ENCODE measurements around the gene TBC1D1. TPM values are rescaled to one million over a fixed set of nuclear protein-coding genes. Genes with fewer than 3 reads are reported as not detected.
A peak's percentile ranks its signal among the peaks of the same experiment; 100 is the strongest.

The TBC1D1 gene
- total RNA-seq, 2 donors from 2014 or later, result 58.0 to 68.7 TPM

DNA sequence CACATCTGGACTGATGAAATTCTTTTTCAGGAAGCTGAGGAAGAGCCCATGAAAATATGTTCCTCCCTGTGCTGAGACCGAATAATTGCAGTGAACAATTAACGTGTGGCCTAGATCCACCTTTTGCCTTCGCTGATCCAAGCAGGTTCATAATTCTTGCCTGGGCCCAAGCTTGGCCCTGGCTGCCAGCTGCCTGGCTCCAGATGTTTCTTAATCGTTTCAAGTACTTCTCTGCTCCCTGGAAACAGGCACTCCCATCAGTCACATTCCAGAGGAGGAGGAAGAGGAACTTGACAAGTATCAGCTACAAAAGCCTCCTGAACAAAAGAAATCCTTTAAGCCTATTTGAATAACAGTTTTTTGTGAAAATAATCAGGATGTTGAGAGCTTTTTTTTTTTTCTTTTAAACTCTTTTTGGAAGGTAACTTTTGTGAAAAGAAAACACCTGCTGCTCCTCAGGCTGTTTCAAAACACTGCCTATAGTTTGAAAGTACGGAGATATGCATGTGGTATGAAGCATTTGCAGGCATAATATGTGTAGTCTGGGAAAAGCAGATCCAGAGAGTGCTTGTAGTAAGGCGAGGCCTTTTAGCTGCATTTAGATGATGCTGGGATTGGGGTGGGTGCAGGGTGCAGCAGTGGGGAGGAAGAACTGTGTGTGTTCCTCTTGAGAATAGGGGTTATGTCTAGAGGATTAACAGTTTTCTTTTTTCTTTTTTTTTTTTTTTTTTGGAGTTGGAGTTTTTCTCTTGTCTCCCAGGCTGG is 223.7 kb downstream of the TBC1D1 start:
- Mint-ChIP-seq H3K36me3 (ENCODE audit: insufficient read depth in 2 of 2) (peaks cover 3 to 6% of the 10 kb centered on the region in 2 donors), H3K9me3 (no peaks in the 10 kb centered on the region), H3K27ac (no peak overlapping the region), H3K4me3 (no peak overlapping the region), H3K4me1 (ENCODE audit: low read depth) (peaks cover 5% of the 10 kb centered on the region), H3K27me3 (ENCODE audit: low read depth) (no peaks in the 10 kb centered on the region)
- ATAC-seq (replicated peaks in 1 of 2) (no peak), DNase-seq (no peak)

- no peak overlapping the region for H3K27ac Mint-ChIP-seq
- no peak for DNase-seq
- peaks cover 5% of the 10 kb centered on the region for H3K4me1 Mint-ChIP-seq (ENCODE audit: low read depth)
- ATAC-seq (replicated peaks in 1 of 2), result no peak
- peaks cover 2 to 6% of the 10 kb centered on the region in 2 donors for H3K36me3 Mint-ChIP-seq (ENCODE audit: insufficient read depth in 2 of 2)
- no peaks in the 10 kb centered on the region for H3K9me3 Mint-ChIP-seq
- no peaks in the 10 kb centered on the region for H3K27me3 Mint-ChIP-seq (ENCODE audit: low read depth)
- H3K4me3 Mint-ChIP-seq, result no peak overlapping the region
These were observed 224.7 kb downstream of the TBC1D1 start for GRCh38 chr4:38115601-38116000.

DNA sequence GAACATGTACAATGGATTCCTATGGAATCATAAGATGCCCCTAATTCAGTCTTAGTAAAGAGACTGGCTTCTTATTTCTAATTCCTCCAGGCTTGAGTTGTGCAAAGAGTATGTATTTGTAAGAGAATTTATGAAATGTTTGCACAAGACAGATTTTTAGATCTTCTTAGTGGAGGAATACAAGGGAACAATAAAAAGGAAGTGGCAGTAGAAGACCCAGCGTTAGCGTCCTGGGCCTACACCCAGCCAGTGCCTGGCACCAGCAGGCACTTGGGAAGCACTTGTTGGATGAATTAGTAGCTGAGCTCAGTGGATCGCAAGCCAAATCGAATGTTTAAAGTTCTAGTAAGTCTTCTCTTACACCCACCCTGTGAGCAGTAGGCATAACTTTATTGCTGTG is 226.7 kb downstream of the TBC1D1 start:
- ATAC-seq (replicated peaks in 1 of 2) (no peak), DNase-seq (no peak)
- Mint-ChIP-seq H3K9me3 (no peaks in the 10 kb centered on the region), H3K27ac (no peak overlapping the region), H3K4me1 (ENCODE audit: low read depth) (peaks cover 5% of the 10 kb centered on the region), H3K4me3 (no peak overlapping the region), H3K36me3 (ENCODE audit: insufficient read depth in 2 of 2) (peaks cover 4 to 7% of the 10 kb centered on the region in 2 donors), H3K27me3 (ENCODE audit: low read depth) (no peaks in the 10 kb centered on the region)

GRCh38 chr4:38119668-38120385 is 228.9 kb downstream of the TBC1D1 start:
- Mint-ChIP-seq H3K4me3 (no peak overlapping the region), H3K9me3 (no peaks in the 10 kb centered on the region), H3K36me3 (ENCODE audit: insufficient read depth in 2 of 2) (peaks cover 7% of the 10 kb centered on the region in 2 donors)

DNA sequence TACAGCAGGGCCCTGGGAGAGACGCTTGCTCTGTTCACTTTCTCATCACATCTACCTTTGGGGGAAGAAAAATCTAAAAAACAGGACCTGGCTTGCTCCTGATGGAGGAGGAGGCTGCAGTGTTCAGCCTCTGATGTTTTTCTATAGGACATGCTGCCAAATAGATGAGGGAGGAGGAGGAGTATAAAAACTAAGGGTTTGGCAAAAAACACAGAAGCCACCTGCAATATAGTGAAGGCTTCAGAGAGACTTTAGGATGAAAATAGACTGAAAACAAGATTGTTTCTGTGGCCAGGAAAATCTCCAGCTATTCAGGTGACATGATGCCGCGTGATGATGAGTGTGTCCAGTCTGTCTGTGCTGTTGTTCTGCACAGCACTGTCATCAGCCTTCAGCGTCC is 229.9 kb downstream of the TBC1D1 start:
- ATAC-seq (replicated peaks in 1 of 2) (no peak), DNase-seq (no peak)
- Mint-ChIP-seq H3K9me3 (no peaks in the 10 kb centered on the region), H3K27me3 (ENCODE audit: low read depth) (no peaks in the 10 kb centered on the region), H3K4me3 (no peak overlapping the region), H3K36me3 (ENCODE audit: insufficient read depth in 2 of 2) (peaks cover 9 to 10% of the 10 kb centered on the region in 2 donors), H3K27ac (no peak overlapping the region), H3K4me1 (ENCODE audit: low read depth) (peaks cover 22% of the 10 kb centered on the region)

More at GRCh38 chr4:38119668-38120385, 228.9 kb downstream of the TBC1D1 start:
- DNase-seq (no peak), ATAC-seq (replicated peaks in 1 of 2) (no peak)
- no peak overlapping the region for H3K27ac Mint-ChIP-seq
- H3K4me1 Mint-ChIP-seq (ENCODE audit: low read depth), result peaks cover 22% of the 10 kb centered on the region
- no peaks in the 10 kb centered on the region for H3K27me3 Mint-ChIP-seq (ENCODE audit: low read depth)

DNA sequence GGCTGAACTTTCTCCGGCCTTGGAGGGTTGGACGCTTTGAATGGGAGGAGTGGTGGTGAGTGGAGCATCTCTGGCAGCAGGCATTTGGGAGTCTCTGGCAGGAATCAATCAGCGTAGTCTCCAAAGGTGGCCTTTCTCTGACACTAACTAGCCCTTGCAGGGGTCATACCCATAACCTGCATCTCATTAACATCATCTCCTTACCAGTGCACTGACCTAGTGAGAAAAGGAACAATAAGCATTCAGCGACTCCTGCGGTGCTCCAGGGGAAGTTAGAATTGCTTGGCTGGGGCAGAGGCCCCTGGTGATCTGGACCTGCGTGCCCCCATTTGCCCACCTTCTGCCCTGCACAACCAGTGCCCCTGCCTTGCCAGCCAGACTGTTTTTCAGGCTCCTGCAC is 231.2 kb downstream of the TBC1D1 start:
- no peak for DNase-seq
- Mint-ChIP-seq H3K4me3 (no peak overlapping the region), H3K27ac (no peak overlapping the region), H3K36me3 (ENCODE audit: insufficient read depth in 2 of 2) (peaks cover 5 to 11% of the 10 kb centered on the region in 2 donors), H3K27me3 (ENCODE audit: low read depth) (no peaks in the 10 kb centered on the region), H3K4me1 (ENCODE audit: low read depth) (peaks cover 23% of the 10 kb centered on the region), H3K9me3 (no peaks in the 10 kb centered on the region)
- ATAC-seq (replicated peaks in 1 of 2), result no peak

- no peaks in the 10 kb centered on the region for H3K9me3 Mint-ChIP-seq
- H3K27ac Mint-ChIP-seq, result no peak overlapping the region
- peak overlapping the region in 1 of 2 donors; percentile 35 for H3K4me3 Mint-ChIP-seq
- H3K27me3 Mint-ChIP-seq (ENCODE audit: low read depth), result no peaks in the 10 kb centered on the region
- peaks cover 5 to 11% of the 10 kb centered on the region in 2 donors for H3K36me3 Mint-ChIP-seq (ENCODE audit: insufficient read depth in 2 of 2)
- peaks cover 34% of the 10 kb centered on the region for H3K4me1 Mint-ChIP-seq (ENCODE audit: low read depth)
- ATAC-seq (replicated peaks in 1 of 2) (no peak), DNase-seq (no peak)
These were observed 232.7 kb downstream of the TBC1D1 start for GRCh38 chr4:38123555-38123954.

GRCh38 chr4:38124961-38125360 is 234.1 kb downstream of the TBC1D1 start:
- no peak overlapping the region for H3K4me3 Mint-ChIP-seq
- no peaks in the 10 kb centered on the region for H3K9me3 Mint-ChIP-seq
- ATAC-seq (replicated peaks in 1 of 2) (no peak), DNase-seq (no peak)
- H3K27me3 Mint-ChIP-seq (ENCODE audit: low read depth), result no peaks in the 10 kb centered on the region
- peaks cover 5 to 11% of the 10 kb centered on the region in 2 donors for H3K36me3 Mint-ChIP-seq (ENCODE audit: insufficient read depth in 2 of 2)
- H3K4me1 Mint-ChIP-seq (ENCODE audit: low read depth), result peaks cover 48% of the 10 kb centered on the region
- H3K27ac Mint-ChIP-seq, result no peak overlapping the region

DNA sequence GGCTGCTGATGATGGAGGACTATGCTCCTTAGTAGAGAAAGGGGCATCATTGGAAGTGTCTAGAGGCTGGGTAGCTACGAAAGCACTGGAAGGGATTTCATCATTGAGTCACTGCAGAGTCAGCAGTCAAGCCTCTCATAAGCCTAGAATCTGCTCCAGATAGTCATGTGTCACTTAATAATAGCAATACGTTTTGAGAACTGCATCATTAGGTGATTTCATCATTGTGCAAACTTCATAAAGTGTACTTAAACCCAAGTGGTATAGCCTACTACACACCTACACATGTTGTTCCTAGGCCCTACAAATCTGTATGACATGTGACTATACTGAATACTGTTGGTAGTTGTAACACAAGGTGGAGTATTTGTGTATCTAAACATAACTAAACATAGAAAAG is 234.9 kb downstream of the TBC1D1 start:
- H3K27me3 Mint-ChIP-seq (ENCODE audit: low read depth), result no peaks in the 10 kb centered on the region
- DNase-seq (no peak), ATAC-seq (replicated peaks in 1 of 2) (no peak)
- H3K36me3 Mint-ChIP-seq (ENCODE audit: insufficient read depth in 2 of 2), result peaks cover 5 to 11% of the 10 kb centered on the region in 2 donors
- H3K4me3 Mint-ChIP-seq, result no peak overlapping the region
- no peak overlapping the region for H3K27ac Mint-ChIP-seq
- H3K9me3 Mint-ChIP-seq, result no peaks in the 10 kb centered on the region
- H3K4me1 Mint-ChIP-seq (ENCODE audit: low read depth), result peaks cover 57% of the 10 kb centered on the region

GRCh38 chr4:38128478-38129459 is 237.9 kb downstream of the TBC1D1 start:
- peaks cover 75% of the 10 kb centered on the region for H3K4me1 Mint-ChIP-seq (ENCODE audit: low read depth)
- H3K4me3 Mint-ChIP-seq, result peak overlapping the region; percentile 74 to 92
- peaks cover 11 to 12% of the 10 kb centered on the region in 2 donors for H3K36me3 Mint-ChIP-seq (ENCODE audit: insufficient read depth in 2 of 2)

DNA sequence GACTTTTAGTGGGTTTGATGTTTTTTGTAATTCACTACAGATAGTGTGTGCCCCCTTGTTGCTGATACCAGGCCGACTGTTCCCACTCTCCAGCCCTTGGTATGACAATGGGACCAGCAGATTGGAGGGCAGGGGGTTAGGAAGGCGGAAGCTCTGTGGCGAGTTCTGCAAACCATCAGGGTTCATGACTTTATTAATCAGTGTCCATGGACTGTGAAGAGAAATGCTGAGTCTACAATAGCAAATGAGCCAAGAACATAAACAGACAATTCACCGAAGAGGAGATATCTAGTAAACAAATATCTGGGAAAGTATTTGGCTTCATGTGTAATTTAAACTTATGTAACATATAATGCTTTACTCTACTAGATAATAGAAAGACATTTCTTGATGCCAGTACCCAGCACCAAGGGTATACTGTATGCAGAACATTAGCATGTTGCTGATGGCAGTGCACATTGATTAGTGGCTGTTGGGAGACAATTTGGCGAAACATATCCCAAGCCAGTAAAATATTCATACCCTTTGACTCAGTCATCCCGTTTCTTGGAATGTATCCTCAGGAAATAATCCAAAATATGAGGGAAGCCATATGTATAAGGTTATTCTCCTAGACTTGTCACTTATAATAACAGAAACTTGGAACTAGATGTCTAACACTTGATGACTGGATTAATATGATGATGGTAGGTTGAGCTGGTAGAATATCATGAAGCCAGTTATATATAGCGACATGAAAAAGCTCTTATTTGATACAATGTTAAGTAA is 238.8 kb downstream of the TBC1D1 start:
- ATAC-seq (replicated peaks in 1 of 2), result no peak
- Mint-ChIP-seq H3K9me3 (no peaks in the 10 kb centered on the region), H3K27me3 (ENCODE audit: low read depth) (no peaks in the 10 kb centered on the region), H3K4me3 (peak overlapping the region; percentile 74 to 92), H3K27ac (peak overlapping the region; percentile 89), H3K4me1 (ENCODE audit: low read depth) (peaks cover 72% of the 10 kb centered on the region), H3K36me3 (ENCODE audit: insufficient read depth in 2 of 2) (peaks cover 11 to 15% of the 10 kb centered on the region in 2 donors)
- no peak for DNase-seq

More at GRCh38 chr4:38128478-38129459, 237.9 kb downstream of the TBC1D1 start:
- peak overlapping the region; percentile 89 for H3K27ac Mint-ChIP-seq
- no peaks in the 10 kb centered on the region for H3K27me3 Mint-ChIP-seq (ENCODE audit: low read depth)
- H3K9me3 Mint-ChIP-seq, result no peaks in the 10 kb centered on the region
- peak; percentile 84 to 89 for DNase-seq
- ATAC-seq (replicated peaks in 1 of 2), result peak; percentile 73 to 78

DNA sequence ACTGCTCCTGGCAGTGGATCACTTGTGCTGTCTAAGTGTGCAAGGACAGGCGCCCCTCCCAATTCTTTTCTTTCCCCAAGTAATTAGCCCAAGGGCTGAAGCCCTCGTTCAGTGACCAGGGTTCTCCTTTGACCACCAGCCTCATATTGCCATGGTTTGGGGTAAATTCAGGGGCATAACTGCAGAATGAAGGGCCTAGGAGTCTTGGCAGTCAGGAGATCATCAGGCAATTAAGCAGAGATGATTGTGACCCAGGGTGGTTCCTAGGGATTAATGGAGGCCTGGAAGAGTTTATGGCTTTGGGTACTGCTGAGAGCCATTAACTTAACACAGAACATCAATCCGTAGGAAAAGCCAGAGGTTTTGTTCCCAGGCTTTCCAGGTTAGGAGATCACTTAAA is 240.0 kb downstream of the TBC1D1 start:
- H3K36me3 Mint-ChIP-seq (ENCODE audit: insufficient read depth in 2 of 2), result peaks cover 8 to 10% of the 10 kb centered on the region in 2 donors
- H3K4me3 Mint-ChIP-seq, result peak overlapping the region; percentile 83 to 92
- no peak for DNase-seq
- peaks cover 72% of the 10 kb centered on the region for H3K4me1 Mint-ChIP-seq (ENCODE audit: low read depth)
- ATAC-seq (replicated peaks in 1 of 2), result no peak
- H3K27ac Mint-ChIP-seq, result peak overlapping the region; percentile 99
- H3K9me3 Mint-ChIP-seq, result no peaks in the 10 kb centered on the region
- no peaks in the 10 kb centered on the region for H3K27me3 Mint-ChIP-seq (ENCODE audit: low read depth)
